HFFc6 (cell line): ENCODE data around the gene STRBP. TPM values are rescaled to one million over a fixed set of nuclear protein-coding genes. Genes with fewer than 3 reads are reported as not detected.

Experiments used
- DNase-seq: peaks from one replicate; pipeline ENCODE4 v3.0.0-alpha.2; 2018
- H3K27ac Mint-ChIP-seq: 2 replicates; pipeline ENCODE4 v1.8.0; 2020; ENCODE audit warnings: mild to moderate bottlenecking, mixed read lengths
- H3K27me3 Mint-ChIP-seq: 2 replicates; pipeline ENCODE4 v1.8.0; 2021; ENCODE audit warnings: mild to moderate bottlenecking, moderate library complexity, mixed read lengths; ENCODE audit not compliant: insufficient read depth
- H3K36me3 Mint-ChIP-seq: 2 replicates; pipeline ENCODE4 v1.8.0; 2021; ENCODE audit warnings: low read depth, mixed read lengths
- H3K4me1 Mint-ChIP-seq: 2 replicates; pipeline ENCODE4 v1.8.0; 2020; ENCODE audit warnings: low read depth, mixed read lengths
- H3K4me3 Mint-ChIP-seq: 2 replicates; pipeline ENCODE4 v1.8.0; 2020; ENCODE audit warnings: mild to moderate bottlenecking, moderate library complexity, mixed read lengths
- H3K9me3 Mint-ChIP-seq: 2 replicates; pipeline ENCODE4 v1.8.0; 2020; ENCODE audit warnings: mild to moderate bottlenecking, mixed read lengths
- CTCF ChIP-seq: fragments of 200-600 bp; sonication (generic); IDR thresholded peaks from 2 replicates; pipeline ENCODE4 v1.5.0; 2021; ENCODE audit warnings: antibody characterized with exemption, mild to moderate bottlenecking
- total RNA-seq, 6 experiments: library from RNA; stranded (reverse); fragmentation: NEBNext Ultra II Directional; extraction: Animal tissue kit (Norgen Biotek cat#: 25700); gene quantifications; 2 replicates in 1 of 6; 3 replicates in 5 of 6; pipeline ENCODE4 v1.2.3, GENCODE V29; 2021

Gene STRBP
- total RNA-seq, 6 experiments from 2014 or later = 1.4 to 2.5 (median 1.9) TPM

- H3K27me3 Mint-ChIP-seq = peaks cover 18% of the 10 kb centered on the region
- H3K4me3 Mint-ChIP-seq = no peak overlapping the region
- H3K9me3 Mint-ChIP-seq = no peaks in the 10 kb centered on the region
- no peaks in the 10 kb centered on the region for H3K36me3 Mint-ChIP-seq
- no peak overlapping the region for H3K27ac Mint-ChIP-seq
- H3K4me1 Mint-ChIP-seq = no peaks in the 10 kb centered on the region
- no peak for TF ChIP-seq CTCF
- DNase-seq = no peak
Observed at GRCh38 chr9:123263227-123263626, 5.2 kb downstream of the STRBP start.

- peaks cover 18% of the 10 kb centered on the region for H3K27me3 Mint-ChIP-seq
- no peak overlapping the region for H3K27ac Mint-ChIP-seq
- no peak overlapping the region for H3K4me3 Mint-ChIP-seq
- H3K4me1 Mint-ChIP-seq = no peaks in the 10 kb centered on the region
- DNase-seq = no peak
- TF ChIP-seq CTCF = no peak
- no peaks in the 10 kb centered on the region for H3K9me3 Mint-ChIP-seq
- no peaks in the 10 kb centered on the region for H3K36me3 Mint-ChIP-seq
Observed at GRCh38 chr9:123262338-123262737, 6.0 kb downstream of the STRBP start.

GRCh38 chr9:123261006-123261677 lies 7.2 kb downstream of the STRBP start:
- Mint-ChIP-seq H3K36me3 (no peaks in the 10 kb centered on the region), H3K27me3 (peaks cover 16% of the 10 kb centered on the region), H3K9me3 (no peaks in the 10 kb centered on the region), H3K4me3 (no peak overlapping the region), H3K4me1 (no peaks in the 10 kb centered on the region), H3K27ac (no peak overlapping the region)
- TF ChIP-seq CTCF = no peak
- DNase-seq = no peak

GRCh38 chr9:123260340-123260739 lies 8.0 kb downstream of the STRBP start:
- H3K36me3 Mint-ChIP-seq = no peaks in the 10 kb centered on the region

GRCh38 chr9:123257276-123257675 lies 11.1 kb downstream of the STRBP start:
- DNase-seq = no peak
- TF ChIP-seq CTCF = no peak
- Mint-ChIP-seq H3K27me3 (peaks cover 18% of the 10 kb centered on the region), H3K9me3 (no peaks in the 10 kb centered on the region), H3K4me1 (no peaks in the 10 kb centered on the region), H3K36me3 (no peaks in the 10 kb centered on the region), H3K4me3 (no peak overlapping the region), H3K27ac (no peak overlapping the region)

More at GRCh38 chr9:123260340-123260739, 8.0 kb downstream of the STRBP start:
- no peak overlapping the region for H3K27ac Mint-ChIP-seq
- DNase-seq = no peak
- no peaks in the 10 kb centered on the region for H3K9me3 Mint-ChIP-seq
- no peak for TF ChIP-seq CTCF
- H3K27me3 Mint-ChIP-seq = peaks cover 18% of the 10 kb centered on the region
- no peak overlapping the region for H3K4me3 Mint-ChIP-seq
- H3K4me1 Mint-ChIP-seq = no peaks in the 10 kb centered on the region
